Measurements from ENCODE around the gene ALCAM. TPM values are rescaled to one million over a fixed set of nuclear protein-coding genes. Genes with fewer than 3 reads are reported as not detected.

The ALCAM gene
- polyA plus RNA-seq, 1 experiment, result 275 TPM

- DNase-seq (ENCODE audit: low read depth, low spot score), result no peak
- no peak overlapping the region for H3K4me3 ChIP-seq (ENCODE audit: low read depth, low read length)
- CTCF ChIA-PET, result no interaction called here
- TF ChIP-seq CTCF (IDR thresholded peaks at IDR 0.05; ENCODE audit: low read depth, low read length), result no peak
- POLR2A ChIA-PET, result no interaction called here
- H3K27me3 ChIP-seq (ENCODE audit: control insufficient read depth, insufficient read depth, low read length), result no peaks in the 10 kb centered on the region
- no peaks in the 10 kb centered on the region; the same call in 1 of the 2 replicates for H3K9me3 ChIP-seq (ENCODE audit: control insufficient read depth, insufficient read depth, low read length)
- no peak overlapping the region for H3K27ac ChIP-seq (ENCODE audit: low read depth, low read length)
Observed at GRCh38 chr3:105362021-105362665, 4.6 kb upstream of the ALCAM start.

- CTCF ChIA-PET, result interaction anchor here (1.0 kb wide), 2 partner anchors 759 to 768 kb away, joined by 3 to 4 read pairs; no protein-coding TSS in a partner anchor
- POLR2A ChIA-PET, result no interaction called here
- no peak for TF ChIP-seq CTCF (IDR thresholded peaks at IDR 0.05; ENCODE audit: low read depth, low read length)
- Histone ChIP-seq H3K4me3 (ENCODE audit: low read depth, low read length) (no peak overlapping the region), H3K9me3 (ENCODE audit: control insufficient read depth, insufficient read depth, low read length) (no peaks in the 10 kb centered on the region; the same call in 1 of the 2 replicates), H3K27ac (ENCODE audit: low read depth, low read length) (no peak overlapping the region), H3K27me3 (ENCODE audit: control insufficient read depth, insufficient read depth, low read length) (no peaks in the 10 kb centered on the region)
- no peak for DNase-seq (ENCODE audit: low read depth, low spot score)
Observed at GRCh38 chr3:105364128-105364527, 2.6 kb upstream of the ALCAM start.

GRCh38 chr3:105365081-105365390 is 1.7 kb upstream of the ALCAM start:
- Histone ChIP-seq H3K4me3 (ENCODE audit: low read depth, low read length) (peak overlapping the region; percentile 76), H3K27ac (ENCODE audit: low read depth, low read length) (peak overlapping the region; percentile 23), H3K27me3 (ENCODE audit: control insufficient read depth, insufficient read depth, low read length) (no peaks in the 10 kb centered on the region), H3K9me3 (ENCODE audit: control insufficient read depth, insufficient read depth, low read length) (no peaks in the 10 kb centered on the region; the same call in 1 of the 2 replicates)
- TF ChIP-seq CTCF (IDR thresholded peaks at IDR 0.05; ENCODE audit: low read depth, low read length), result no peak
- no peak for DNase-seq (ENCODE audit: low read depth, low spot score)
- ChIA-PET POLR2A (no interaction called here), CTCF (interaction anchor here (0.6 to 9.9 kb wide), 9 partner anchors 10 to 1092 kb away, joined by 3 to 82 read pairs (median 5); no protein-coding TSS in a partner anchor)

- no peaks in the 10 kb centered on the region; the same call in 1 of the 2 replicates for H3K9me3 ChIP-seq (ENCODE audit: control insufficient read depth, insufficient read depth, low read length)
- H3K27me3 ChIP-seq (ENCODE audit: control insufficient read depth, insufficient read depth, low read length), result no peaks in the 10 kb centered on the region
- no peak for TF ChIP-seq CTCF (IDR thresholded peaks at IDR 0.05; ENCODE audit: low read depth, low read length)
- CTCF ChIA-PET, result interaction anchor here (0.6 to 9.9 kb wide), 15 partner anchors 11 to 1092 kb away, joined by 3 to 82 read pairs (median 4); no protein-coding TSS in a partner anchor
- H3K27ac ChIP-seq (ENCODE audit: low read depth, low read length), result peak overlapping the region; percentile 93
- POLR2A ChIA-PET, result interaction anchor here (0.7 to 1.5 kb wide), 4 partner anchors 11 to 822 kb away, joined by 3 to 10 read pairs (median 4); no protein-coding TSS in a partner anchor
- peak overlapping the region; percentile 76 for H3K4me3 ChIP-seq (ENCODE audit: low read depth, low read length)
- no peak for DNase-seq (ENCODE audit: low read depth, low spot score)
Observed at GRCh38 chr3:105365391-105366325, 1.1 kb upstream of the ALCAM start.
